GM12878 (cell line): ENCODE results near the gene SPATA32. TPM values are rescaled to one million over a fixed set of nuclear protein-coding genes. Genes with fewer than 3 reads are reported as not detected.
A peak's percentile ranks its signal among the peaks of the same experiment; 100 is the strongest.

ENCODE experiments used
- ASH2L ChIP-seq: fragments of 300-600, 200-600 bp; sonication (generic); IDR thresholded peaks from 2 replicates; pipeline ENCODE4 v1.6.1; 2017; ENCODE audit warnings: low read depth, mild to moderate bottlenecking, borderline replicate concordance
- BRCA1 ChIP-seq: IDR thresholded peaks from 2 replicates; pipeline ENCODE4 v1.6.1; 2011; ENCODE audit warnings: low read depth, low read length, improper control_type of control experiment
- CHD4 ChIP-seq: fragments of 200-600 bp; sonication (generic); IDR thresholded peaks from 2 replicates; pipeline ENCODE4 v1.6.1; 2016; ENCODE audit warnings: mild to moderate bottlenecking
- EGR1 ChIP-seq, 2 experiments: IDR thresholded peaks; 1 replicate in 1 of 2; 2 replicates in 1 of 2; pipeline ENCODE4 v1.6.1; 2011 to 2012; ENCODE audit warnings: low read depth in 2 of 2, low read length in 2 of 2, borderline replicate concordance in 1 of 2, mild to moderate bottlenecking in 1 of 2, moderate library complexity in 1 of 2
- EP300 ChIP-seq, 2 experiments: fragments of 150-350 bp in 1 of 2; IDR thresholded peaks; 2 replicates each; pipeline ENCODE4 v1.6.1; 2011 to 2012; ENCODE audit warnings: low read depth in 2 of 2, low read length in 2 of 2, borderline replicate concordance in 1 of 2, improper control_type of control experiment in 1 of 2, inconsistent platforms in 1 of 2; ENCODE audit not compliant: control insufficient read depth in 1 of 2
- IKZF2 ChIP-seq, 2 experiments: fragments of 450-650 bp; IDR thresholded peaks; 2 replicates each; pipeline ENCODE4 v1.6.1; 2017; ENCODE audit warnings: mild to moderate bottlenecking in 2 of 2, moderate library complexity in 2 of 2
- MTA2 ChIP-seq: fragments of 450-650 bp; IDR thresholded peaks from 2 replicates; pipeline ENCODE4 v1.6.1; 2016; ENCODE audit warnings: low read depth, mild to moderate bottlenecking, moderate library complexity
- MYC ChIP-seq: IDR thresholded peaks from 2 replicates; pipeline ENCODE4 v1.6.1; 2011; ENCODE audit warnings: mild to moderate bottlenecking, low read length, moderate library complexity, inconsistent platforms; ENCODE audit not compliant: insufficient read depth, insufficient replicate concordance, insufficient read length, severe bottlenecking
- NRF1 ChIP-seq: conservative IDR thresholded peaks from 2 replicates; pipeline ENCODE4 v1.6.1; 2011; ENCODE audit warnings: mild to moderate bottlenecking, low read depth, low read length, improper control_type of control experiment
- PAX5 ChIP-seq: IDR thresholded peaks from 2 replicates; pipeline ENCODE4 v1.6.1; 2011; ENCODE audit warnings: low read depth, low read length, borderline replicate concordance
- POLR2A ChIP-seq: IDR thresholded peaks from 2 replicates; pipeline ENCODE4 v1.6.1; 2011; ENCODE audit warnings: low read depth, mild to moderate bottlenecking, low read length
- POLR2AphosphoS5 ChIP-seq: IDR thresholded peaks from 2 replicates; pipeline ENCODE4 v1.6.1; 2011; ENCODE audit warnings: mild to moderate bottlenecking, low read length, inconsistent platforms
- RAD21 ChIP-seq: IDR thresholded peaks from 2 replicates; pipeline ENCODE4 v1.6.1; 2011; ENCODE audit warnings: mild to moderate bottlenecking, low read depth, low read length, moderate library complexity; ENCODE audit not compliant: insufficient read depth
- SREBF2 ChIP-seq: IDR thresholded peaks from 2 replicates; pipeline ENCODE4 v1.6.1; 2012; ENCODE audit warnings: mild to moderate bottlenecking, low read length
- ZBTB40 ChIP-seq: fragments of 450-650 bp; IDR thresholded peaks from 2 replicates; pipeline ENCODE4 v1.6.1; 2016; ENCODE audit warnings: mild to moderate bottlenecking, moderate library complexity, borderline replicate concordance
- ZNF274 ChIP-seq: IDR thresholded peaks from one replicate; pipeline ENCODE4 v1.8.0; 2011; ENCODE audit not compliant: insufficient read length, insufficient read depth
- ZNF384 ChIP-seq: IDR thresholded peaks from 2 replicates; pipeline ENCODE4 v1.6.1; 2012; ENCODE audit warnings: low read depth, mild to moderate bottlenecking, low read length, improper control_type of control experiment, borderline replicate concordance
- polyA plus RNA-seq, 11 experiments: library from polyadenylated mRNA; depleted of rRNA in 4 of 11; unstranded in 6 of 11; stranded (reverse) in 5 of 11; fragments of >200 nt; fragmentation: Nextera tagmentation in 4 of 11; fragmentation: Illumina TruSeq in 1 of 11; extraction: Ambion mirVana in 4 of 11; extraction: Trizol in 1 of 11; gene quantifications; 1 replicate in 1 of 11; 2 replicates in 10 of 11; pipeline versions ENCODE4 v1.2.1 to v1.2.3, GENCODE V29; 2011 to 2016; ENCODE audit warnings: inconsistent platforms in 2 of 11, missing spikeins in 2 of 11, low read depth in 1 of 11
- total RNA-seq, 4 experiments: library from RNA; depleted of rRNA in 3 of 4; stranded (reverse); fragments of >200 nt in 3 of 4; fragmentation: Illumina TruSeq in 1 of 4; extraction: Trizol in 1 of 4; gene quantifications; 2 replicates each; pipeline versions ENCODE4 v1.2.1 to v1.2.3, GENCODE V29; 2013 to 2021
- TF ChIP-seq, protein P1 (sequence below): fragments of 450-650 bp; conservative IDR thresholded peaks from 2 replicates; pipeline ENCODE4 v1.6.1; 2017; ENCODE audit warnings: mild to moderate bottlenecking, moderate library complexity
- TF ChIP-seq, protein P2 (sequence below): fragments of 450-650 bp; IDR thresholded peaks from 2 replicates; pipeline ENCODE4 v1.6.1; 2017; ENCODE audit warnings: low read depth, mild to moderate bottlenecking, moderate library complexity

SPATA32 gene
- total and polyA plus RNA-seq, 10 of the 15 experiments (the other 5 are each of a cell fraction or from before 2014, with no cell fraction given), result 0.03 to 0.35 (median 0.11) TPM; not detected in 3

GRCh38 chr17:45225051-45225700, 36.7 kb downstream of the SPATA32 start (continued):
- TF ChIP-seq ZBTB40 (no peak), IKZF2 (IDR thresholded peaks at IDR 0.05) (peak in 1 of 2 experiments; percentile 10; a peak in 1 of 4 replicates), EGR1 (IDR thresholded peaks at IDR 0.05; ENCODE audit: borderline replicate concordance in 1 of 2, low read depth in 2 of 2, low read length in 2 of 2) (no peak), NRF1 (no peak), ZNF274 (no peak), EP300 (IDR thresholded peaks at IDR 0.05; ENCODE audit: borderline replicate concordance in 1 of 2, control insufficient read depth in 1 of 2, low read depth in 2 of 2, low read length in 2 of 2) (no peak), PAX5 (no peak), RAD21 (no peak), SREBF2 (no peak), POLR2A (peak; percentile 61; the same call in 1 of the 2 replicates), ZNF384 (no peak), MYC (no peak), MTA2 (no peak), POLR2AphosphoS5 (peak; percentile 51; the same call in 1 of the 2 replicates), CHD4 (no peak), ASH2L (no peak), BRCA1 (no peak)
- TF ChIP-seq, protein P1, sequence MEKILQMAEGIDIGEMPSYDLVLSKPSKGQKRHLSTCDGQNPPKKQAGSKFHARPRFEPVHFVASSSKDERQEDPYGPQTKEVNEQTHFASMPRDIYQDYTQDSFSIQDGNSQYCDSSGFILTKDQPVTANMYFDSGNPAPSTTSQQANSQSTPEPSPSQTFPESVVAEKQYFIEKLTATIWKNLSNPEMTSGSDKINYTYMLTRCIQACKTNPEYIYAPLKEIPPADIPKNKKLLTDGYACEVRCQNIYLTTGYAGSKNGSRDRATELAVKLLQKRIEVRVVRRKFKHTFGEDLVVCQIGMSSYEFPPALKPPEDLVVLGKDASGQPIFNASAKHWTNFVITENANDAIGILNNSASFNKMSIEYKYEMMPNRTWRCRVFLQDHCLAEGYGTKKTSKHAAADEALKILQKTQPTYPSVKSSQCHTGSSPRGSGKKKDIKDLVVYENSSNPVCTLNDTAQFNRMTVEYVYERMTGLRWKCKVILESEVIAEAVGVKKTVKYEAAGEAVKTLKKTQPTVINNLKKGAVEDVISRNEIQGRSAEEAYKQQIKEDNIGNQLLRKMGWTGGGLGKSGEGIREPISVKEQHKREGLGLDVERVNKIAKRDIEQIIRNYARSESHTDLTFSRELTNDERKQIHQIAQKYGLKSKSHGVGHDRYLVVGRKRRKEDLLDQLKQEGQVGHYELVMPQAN, result no peak
- TF ChIP-seq, protein P2, sequence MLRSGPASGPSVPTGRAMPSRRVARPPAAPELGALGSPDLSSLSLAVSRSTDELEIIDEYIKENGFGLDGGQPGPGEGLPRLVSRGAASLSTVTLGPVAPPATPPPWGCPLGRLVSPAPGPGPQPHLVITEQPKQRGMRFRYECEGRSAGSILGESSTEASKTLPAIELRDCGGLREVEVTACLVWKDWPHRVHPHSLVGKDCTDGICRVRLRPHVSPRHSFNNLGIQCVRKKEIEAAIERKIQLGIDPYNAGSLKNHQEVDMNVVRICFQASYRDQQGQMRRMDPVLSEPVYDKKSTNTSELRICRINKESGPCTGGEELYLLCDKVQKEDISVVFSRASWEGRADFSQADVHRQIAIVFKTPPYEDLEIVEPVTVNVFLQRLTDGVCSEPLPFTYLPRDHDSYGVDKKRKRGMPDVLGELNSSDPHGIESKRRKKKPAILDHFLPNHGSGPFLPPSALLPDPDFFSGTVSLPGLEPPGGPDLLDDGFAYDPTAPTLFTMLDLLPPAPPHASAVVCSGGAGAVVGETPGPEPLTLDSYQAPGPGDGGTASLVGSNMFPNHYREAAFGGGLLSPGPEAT, result no peak
